Mesothelial cell of epicardium (in vitro differentiated cells): Measurements from ENCODE around the gene RYR1. TPM values are rescaled to one million over a fixed set of nuclear protein-coding genes. Genes with fewer than 3 reads are reported as not detected.
A peak's percentile ranks its signal among the peaks of the same experiment; 100 is the strongest.

Experiments
- DNase-seq, 2 experiments: peaks; one replicate each; pipeline ENCODE4 v3.0.0; 2021; ENCODE audit warnings: low spot score in 2 of 2; ENCODE audit not compliant: unreplicated experiment in 2 of 2
- H3K27ac Mint-ChIP-seq: 2 replicates; pipeline ENCODE4 v1.8.0; 2021; ENCODE audit warnings: mixed read lengths
- H3K27me3 Mint-ChIP-seq: 2 replicates; pipeline ENCODE4 v1.8.0; 2021; ENCODE audit warnings: low read depth, mixed read lengths
- H3K36me3 Mint-ChIP-seq: 2 replicates; pipeline ENCODE4 v1.8.0; 2021; ENCODE audit warnings: mixed read lengths
- H3K4me1 Mint-ChIP-seq: 2 replicates; pipeline ENCODE4 v1.8.0; 2021; ENCODE audit warnings: mixed read lengths
- H3K4me3 Mint-ChIP-seq: 2 replicates; pipeline ENCODE4 v1.8.0; 2021; ENCODE audit warnings: mild to moderate bottlenecking, moderate library complexity, mixed read lengths
- H3K9me3 Mint-ChIP-seq: 2 replicates; pipeline ENCODE4 v1.8.0; 2021; ENCODE audit warnings: mixed read lengths
- CTCF ChIP-seq: fragments of 200-600 bp; sonication (generic); IDR thresholded peaks from one replicate; pipeline ENCODE4 v1.5.0; 2021; ENCODE audit warnings: antibody characterized with exemption; ENCODE audit not compliant: unreplicated experiment
- total RNA-seq: library from RNA; stranded (reverse); gene quantifications from 3 replicates; pipeline ENCODE4 v1.2.1, GENCODE V29; 2021

The RYR1 gene
- total RNA-seq, 1 donor from 2014 or later, result 0.27 TPM

- H3K4me1 Mint-ChIP-seq, result peaks cover 14% of the 10 kb centered on the region
- H3K36me3 Mint-ChIP-seq, result peaks cover 23% of the 10 kb centered on the region
- no peaks in the 10 kb centered on the region for H3K9me3 Mint-ChIP-seq
- no peak overlapping the region for H3K27ac Mint-ChIP-seq
- DNase-seq, result no peak
- TF ChIP-seq CTCF, result no peak
- H3K4me3 Mint-ChIP-seq, result no peak overlapping the region
- H3K27me3 Mint-ChIP-seq, result peaks cover 20% of the 10 kb centered on the region
Measured at GRCh38 chr19:38386300-38386970, 47.1 kb upstream of the RYR1 start.

GRCh38 chr19:38386971-38387549 is 46.4 kb upstream of the RYR1 start:
- Mint-ChIP-seq H3K9me3 (no peaks in the 10 kb centered on the region), H3K27ac (peak overlapping the region; percentile 51), H3K4me3 (peak overlapping the region; percentile 93), H3K27me3 (peaks cover 20% of the 10 kb centered on the region), H3K36me3 (peaks cover 17% of the 10 kb centered on the region), H3K4me1 (peaks cover 14% of the 10 kb centered on the region)
- no peak for DNase-seq
- TF ChIP-seq CTCF, result no peak

GRCh38 chr19:38387550-38388348 is 45.7 kb upstream of the RYR1 start, which contains the start of gene GGN:
Gene GGN (minus strand): TSS chr19:38388034. CDS start chr19:38387261, 773 bp downstream.
- Mint-ChIP-seq H3K4me3 (peak within 1 kb of the TSS; percentile 93), H3K9me3 (no peaks in the 10 kb centered on the region), H3K36me3 (peaks cover 16% of the 10 kb centered on the region), H3K4me1 (peaks cover 14% of the 10 kb centered on the region), H3K27me3 (peaks cover 20% of the 10 kb centered on the region), H3K27ac (peak within 1 kb of the TSS; percentile 91)
- peak; percentile 87 to 89 for DNase-seq
- TF ChIP-seq CTCF, result no peak

- peak within 1 kb of the TSS; percentile 91 for H3K27ac Mint-ChIP-seq
- peak within 1 kb of the TSS; percentile 93 for H3K4me3 Mint-ChIP-seq
- peak in 1 of 2 experiments; percentile 59 for DNase-seq
- no peaks in the 10 kb centered on the region for H3K9me3 Mint-ChIP-seq
- peaks cover 20% of the 10 kb centered on the region for H3K27me3 Mint-ChIP-seq
- TF ChIP-seq CTCF, result no peak
- H3K36me3 Mint-ChIP-seq, result peaks cover 11% of the 10 kb centered on the region
- H3K4me1 Mint-ChIP-seq, result peaks cover 14% of the 10 kb centered on the region
Measured at GRCh38 chr19:38388349-38389100, 45.0 kb upstream of the RYR1 start, which contains the start of gene SPRED3. Gene SPRED3 (plus strand): TSS chr19:38388697. CDS start chr19:38390303, 1,606 bp downstream.
